KBM-7 (cell line): ENCODE data around the gene PCDH12.

Experiments used
- DNase-seq: peaks from one replicate; pipeline ENCODE4 v3.0.0-alpha.2; 2015
- in situ Hi-C: fragments of 300-500 bp; cut with MboI; formaldehyde crosslinking; loops from 2 replicates; pipeline ENCODE4 v1.14.3; 2020; ENCODE audit warnings: low sequenced_read_pairs, low pct_unique_long_range_greater_than_20kb, mixed read lengths

The PCDH12 gene

GRCh38 chr5:141968914-141969608 is 11.1 kb upstream of the PCDH12 start, which contains the start of gene RNF14:
Gene RNF14 (plus strand): TSS chr5:141969105. CDS start chr5:141973589, 4,484 bp downstream.
- DNase-seq, result peak; percentile 96
- in situ Hi-C loops, result no loop called here

- in situ Hi-C loops, result no loop called here
Observed at GRCh38 chr5:141966963-141967333, 8.9 kb upstream of the PCDH12 start.

GRCh38 chr5:141966275-141966962 is 8.4 kb upstream of the PCDH12 start:
- in situ Hi-C loops, result no loop called here
- DNase-seq, result no peak

More at GRCh38 chr5:141966963-141967333, 8.9 kb upstream of the PCDH12 start:
- DNase-seq, result no peak

- in situ Hi-C loops, result no loop called here
- DNase-seq, result no peak
Observed at GRCh38 chr5:141965071-141965470, 7.1 kb upstream of the PCDH12 start.

GRCh38 chr5:141963701-141964100 is 5.7 kb upstream of the PCDH12 start:
- DNase-seq, result no peak
- in situ Hi-C loops, result no loop called here

- in situ Hi-C loops, result no loop called here
- no peak for DNase-seq
Observed at GRCh38 chr5:141961466-141961865, 3.5 kb upstream of the PCDH12 start.

GRCh38 chr5:141960449-141961323 is 2.7 kb upstream of the PCDH12 start:
- peak; percentile 99 for DNase-seq
- in situ Hi-C loops, result no loop called here

GRCh38 chr5:141960018-141960417 is 2.0 kb upstream of the PCDH12 start:
- in situ Hi-C loops, result no loop called here
- no peak for DNase-seq

- DNase-seq, result no peak
- in situ Hi-C loops, result no loop called here
Observed at GRCh38 chr5:141958546-141959172, 657 bp upstream of the PCDH12 start.

GRCh38 chr5:141957367-141957996 is 520 bp downstream of the PCDH12 start:
- in situ Hi-C loops, result no loop called here
- DNase-seq, result peak; percentile 40

GRCh38 chr5:141954194-141954593 is 3.8 kb downstream of the PCDH12 start:
- in situ Hi-C loops, result no loop called here
- DNase-seq, result no peak

GRCh38 chr5:141952020-141952419 is 6.0 kb downstream of the PCDH12 start:
- no peak for DNase-seq
- in situ Hi-C loops, result no loop called here

- in situ Hi-C loops, result no loop called here
Observed at GRCh38 chr5:141951332-141951781, 6.6 kb downstream of the PCDH12 start.

GRCh38 chr5:141950207-141951005 is 7.6 kb downstream of the PCDH12 start:
- no peak for DNase-seq
- in situ Hi-C loops, result no loop called here

More at GRCh38 chr5:141951332-141951781, 6.6 kb downstream of the PCDH12 start:
- peak; percentile 31 for DNase-seq

GRCh38 chr5:141949511-141949910 is 8.5 kb downstream of the PCDH12 start:
- no peak for DNase-seq
- in situ Hi-C loops, result no loop called here

GRCh38 chr5:141948812-141949211 is 9.2 kb downstream of the PCDH12 start:
- no peak for DNase-seq
- in situ Hi-C loops, result no loop called here

- no peak for DNase-seq
- in situ Hi-C loops, result no loop called here
Observed at GRCh38 chr5:141947316-141947715, 10.7 kb downstream of the PCDH12 start.

GRCh38 chr5:141945511-141946051 is 12.4 kb downstream of the PCDH12 start:
- no peak for DNase-seq

More at GRCh38 chr5:141945511-141946051, 12.4 kb downstream of the PCDH12 start:
- in situ Hi-C loops, result no loop called here
